ENCODE measurements around the gene NR6A1.

Gene NR6A1

GRCh38 chr9:124559871-124560270 lies 211.2 kb downstream of the NR6A1 start:
- no peak for DNase-seq

GRCh38 chr9:124558777-124559470 lies 212.2 kb downstream of the NR6A1 start:
- no peak for DNase-seq

- no peak for DNase-seq
Measured at GRCh38 chr9:124557895-124558294, 213.2 kb downstream of the NR6A1 start.

- no peak for DNase-seq
Measured at GRCh38 chr9:124555043-124555442, 216.1 kb downstream of the NR6A1 start.

- DNase-seq = no peak
Measured at GRCh38 chr9:124553738-124554137, 217.4 kb downstream of the NR6A1 start.

GRCh38 chr9:124552273-124552605 lies 218.9 kb downstream of the NR6A1 start:
- DNase-seq = no peak

- peak; percentile 67 for DNase-seq
Measured at GRCh38 chr9:124551472-124552272, 219.4 kb downstream of the NR6A1 start.

GRCh38 chr9:124550072-124550471 lies 221.0 kb downstream of the NR6A1 start:
- no peak for DNase-seq

- DNase-seq = no peak
Measured at GRCh38 chr9:124549016-124549415, 222.1 kb downstream of the NR6A1 start.

- no peak for DNase-seq
Measured at GRCh38 chr9:124544535-124544934, 226.6 kb downstream of the NR6A1 start.

GRCh38 chr9:124541824-124542223 lies 229.3 kb downstream of the NR6A1 start:
- DNase-seq = no peak

- no peak for DNase-seq
Measured at GRCh38 chr9:124537926-124538325, 233.2 kb downstream of the NR6A1 start.

- no peak for DNase-seq
Measured at GRCh38 chr9:124535846-124536245, 235.3 kb downstream of the NR6A1 start.

- DNase-seq = no peak
Measured at GRCh38 chr9:124532897-124533296, 238.2 kb downstream of the NR6A1 start.

- DNase-seq = no peak
Measured at GRCh38 chr9:124531115-124531514, 240.0 kb downstream of the NR6A1 start.

- no peak for DNase-seq
Measured at GRCh38 chr9:124530246-124530645, 240.9 kb downstream of the NR6A1 start.

- no peak for DNase-seq
Measured at GRCh38 chr9:124527781-124528180, 243.3 kb downstream of the NR6A1 start.

GRCh38 chr9:124526174-124526573 lies 244.9 kb downstream of the NR6A1 start:
- no peak for DNase-seq

- no peak for DNase-seq
Measured at GRCh38 chr9:124522121-124523098, 248.7 kb downstream of the NR6A1 start.

GRCh38 chr9:124521142-124521541 lies 250.0 kb downstream of the NR6A1 start:
- DNase-seq = no peak

- peak; percentile 65 for DNase-seq
Measured at GRCh38 chr9:124520206-124520596, 250.9 kb downstream of the NR6A1 start.

GRCh38 chr9:124518116-124518515 lies 253.0 kb downstream of the NR6A1 start:
- DNase-seq = no peak

- no peak for DNase-seq
Measured at GRCh38 chr9:124517600-124517999, 253.5 kb downstream of the NR6A1 start.
